GM12875 (cell line): ENCODE results near the gene MRPL1.
"Not testable (repeated sequence)": the region's sequence is repeated elsewhere in the genome, so short reads cannot be mapped to it uniquely, and the experiment has no call there.

ENCODE experiments used
- H3K4me3 ChIP-seq: one replicate; pipeline ENCODE4 v1.5.1; 2011; ENCODE audit warnings: low read depth, low read length, control low read depth
- CTCF ChIP-seq: IDR thresholded peaks from 2 replicates; pipeline ENCODE4 v1.5.1; 2011; ENCODE audit warnings: low read depth, mild to moderate bottlenecking, control low read depth, inconsistent platforms, low read length, moderate library complexity, borderline replicate concordance; ENCODE audit not compliant: insufficient read depth

Gene MRPL1

GRCh38 chr4:77952457-77952856 lies 89.8 kb downstream of the MRPL1 start:
- H3K4me3 ChIP-seq = no peak overlapping the region
- TF ChIP-seq CTCF = no peak

- TF ChIP-seq CTCF = no peak
- H3K4me3 ChIP-seq = no peak overlapping the region
These were observed 92.1 kb downstream of the MRPL1 start for GRCh38 chr4:77954690-77955089.

- H3K4me3 ChIP-seq = no peak overlapping the region
- no peak for TF ChIP-seq CTCF
These were observed 94.3 kb downstream of the MRPL1 start for GRCh38 chr4:77956917-77957316.

DNA sequence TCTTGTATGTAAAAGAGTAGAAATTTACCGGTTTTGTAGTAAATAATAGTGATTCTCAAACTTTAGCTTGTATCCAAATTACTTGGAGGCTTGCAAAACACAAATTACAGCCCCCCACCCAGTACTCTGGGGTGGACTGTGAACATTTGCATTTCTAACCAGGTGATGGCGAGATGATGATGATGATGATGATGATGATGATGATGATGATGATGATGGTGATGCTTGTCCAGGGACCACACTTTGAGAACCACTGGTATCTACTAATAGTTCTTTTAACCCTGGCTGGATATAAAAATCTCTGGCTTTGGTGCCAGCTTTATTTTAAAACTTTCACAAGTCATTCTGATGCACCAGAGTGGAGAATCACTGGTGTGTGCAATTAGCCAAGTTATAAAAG lies 96.3 kb downstream of the MRPL1 start:
- TF ChIP-seq CTCF = no peak
- H3K4me3 ChIP-seq = no peak overlapping the region

- TF ChIP-seq CTCF = peak; percentile 27; the same call in 1 of the 2 replicates
- no peak overlapping the region for H3K4me3 ChIP-seq
These were observed 97.1 kb downstream of the MRPL1 start for GRCh38 chr4:77959566-77960338.

DNA sequence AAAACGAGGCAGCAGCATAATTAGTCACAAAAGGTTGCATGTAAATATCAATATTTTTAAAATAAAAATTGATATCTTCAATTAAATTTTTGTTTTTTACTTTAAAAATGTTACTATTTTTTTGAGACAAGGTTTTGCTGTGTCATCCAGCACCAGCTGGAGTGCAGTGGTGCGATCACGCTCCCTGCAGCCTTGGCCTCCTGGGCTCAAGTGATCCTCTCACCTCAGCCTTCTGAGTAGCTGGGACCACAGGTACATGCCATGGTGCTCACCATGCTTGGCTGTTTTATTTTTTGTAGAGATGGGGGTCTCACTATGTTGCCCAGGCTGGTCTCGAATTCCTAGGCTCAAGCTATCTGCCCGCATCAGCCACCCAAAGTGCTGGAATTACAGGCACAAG lies 97.7 kb downstream of the MRPL1 start:
- H3K4me3 ChIP-seq = no peak overlapping the region
- TF ChIP-seq CTCF = no peak

- TF ChIP-seq CTCF = no peak
- H3K4me3 ChIP-seq = no peak overlapping the region
These were observed 100.4 kb downstream of the MRPL1 start for GRCh38 chr4:77963004-77963403.

DNA sequence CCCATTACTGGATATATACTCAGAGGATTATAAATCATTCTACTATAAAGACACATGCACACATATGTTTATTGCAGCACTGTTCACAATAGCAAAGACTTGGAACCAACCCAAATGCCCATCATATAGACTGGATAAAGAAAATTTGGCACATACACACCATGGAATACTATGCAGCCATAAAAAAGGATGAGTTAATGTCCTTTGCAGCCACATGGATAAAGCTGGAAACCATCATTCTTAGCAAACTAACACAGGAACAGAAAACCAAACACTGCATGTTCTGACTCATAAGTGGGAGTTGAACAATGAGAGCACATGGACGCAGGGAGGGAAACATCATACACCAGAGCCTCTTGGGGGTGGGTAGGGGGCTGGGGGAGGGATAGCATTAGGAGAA lies 111.0 kb downstream of the MRPL1 start:
- not testable (repeated sequence) for H3K4me3 ChIP-seq

DNA sequence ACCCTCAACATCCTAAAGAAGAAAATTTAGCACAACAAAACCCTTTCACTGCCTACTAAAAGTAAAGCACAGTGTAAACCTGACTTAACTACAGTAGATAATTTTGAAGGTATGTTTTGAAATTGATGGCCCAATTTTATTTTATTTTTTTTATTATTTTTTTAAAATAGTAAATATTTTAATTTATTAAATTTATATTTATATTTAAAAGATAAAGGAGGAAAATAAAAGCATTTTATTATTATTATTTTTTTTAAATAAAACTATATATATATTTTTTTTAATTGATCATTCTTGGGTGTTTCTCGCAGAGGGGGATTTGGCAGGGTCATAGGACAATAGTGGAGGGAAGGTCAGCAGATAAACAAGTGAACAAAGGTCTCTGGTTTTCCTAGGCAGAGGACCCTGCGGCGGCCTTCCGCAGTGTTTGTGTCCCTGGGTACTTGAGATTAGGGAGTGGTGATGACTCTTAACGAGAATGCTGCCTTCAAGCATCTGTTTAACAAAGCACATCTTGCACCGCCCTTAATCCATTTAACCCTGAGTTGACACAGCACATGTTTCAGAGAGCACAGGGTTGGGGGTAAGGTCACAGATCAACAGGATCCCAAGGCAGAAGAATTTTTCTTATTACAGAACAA lies 120.4 kb downstream of the MRPL1 start:
- not testable (repeated sequence) for H3K4me3 ChIP-seq

- not testable (repeated sequence) for H3K4me3 ChIP-seq
These were observed 121.1 kb downstream of the MRPL1 start for GRCh38 chr4:77983612-77984311.
